ENCODE data around the gene TMEM114. TPM values are rescaled to one million over a fixed set of nuclear protein-coding genes. Genes with fewer than 3 reads are reported as not detected.

Gene TMEM114
- total RNA-seq, 2 experiments from 2014 or later, result not detected

DNA sequence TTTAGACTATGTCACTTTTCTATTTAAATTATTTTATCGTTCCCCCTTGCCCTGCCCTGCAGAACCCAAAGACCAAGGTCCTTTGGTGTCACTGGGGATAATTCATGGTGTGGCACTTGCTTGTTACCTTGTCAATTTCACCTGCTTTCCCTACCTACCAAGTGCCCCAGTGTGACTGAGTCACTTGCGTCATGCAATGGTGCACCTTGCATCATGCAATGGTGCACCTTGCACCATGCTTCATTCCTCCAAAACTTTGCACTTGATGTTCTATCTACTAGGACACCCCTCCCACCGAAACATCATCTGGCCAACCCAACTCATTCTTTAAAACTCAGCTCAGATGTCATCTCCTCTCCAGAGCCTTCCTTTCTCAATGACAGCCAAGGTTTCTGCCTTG is 47.1 kb downstream of the TMEM114 start:
- POLR2A ChIA-PET, result no interaction called here
- intact Hi-C loops (cut with micrococcal nuclease), result no loop called here
- Mint-ChIP-seq H3K27ac (no peak overlapping the region), H3K4me3 (no peak overlapping the region), H3K27me3 (peaks cover 6% of the 10 kb centered on the region), H3K4me1 (ENCODE audit: low read depth) (no peaks in the 10 kb centered on the region), H3K36me3 (ENCODE audit: low read depth) (no peaks in the 10 kb centered on the region), H3K9me3 (no peaks in the 10 kb centered on the region)
- CTCF ChIA-PET, result no interaction called here
- DNase-seq (no peak), ATAC-seq (no peak)
- TF ChIP-seq, protein P1, sequence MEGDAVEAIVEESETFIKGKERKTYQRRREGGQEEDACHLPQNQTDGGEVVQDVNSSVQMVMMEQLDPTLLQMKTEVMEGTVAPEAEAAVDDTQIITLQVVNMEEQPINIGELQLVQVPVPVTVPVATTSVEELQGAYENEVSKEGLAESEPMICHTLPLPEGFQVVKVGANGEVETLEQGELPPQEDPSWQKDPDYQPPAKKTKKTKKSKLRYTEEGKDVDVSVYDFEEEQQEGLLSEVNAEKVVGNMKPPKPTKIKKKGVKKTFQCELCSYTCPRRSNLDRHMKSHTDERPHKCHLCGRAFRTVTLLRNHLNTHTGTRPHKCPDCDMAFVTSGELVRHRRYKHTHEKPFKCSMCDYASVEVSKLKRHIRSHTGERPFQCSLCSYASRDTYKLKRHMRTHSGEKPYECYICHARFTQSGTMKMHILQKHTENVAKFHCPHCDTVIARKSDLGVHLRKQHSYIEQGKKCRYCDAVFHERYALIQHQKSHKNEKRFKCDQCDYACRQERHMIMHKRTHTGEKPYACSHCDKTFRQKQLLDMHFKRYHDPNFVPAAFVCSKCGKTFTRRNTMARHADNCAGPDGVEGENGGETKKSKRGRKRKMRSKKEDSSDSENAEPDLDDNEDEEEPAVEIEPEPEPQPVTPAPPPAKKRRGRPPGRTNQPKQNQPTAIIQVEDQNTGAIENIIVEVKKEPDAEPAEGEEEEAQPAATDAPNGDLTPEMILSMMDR (IDR thresholded peaks at IDR 0.05), result no peak

DNA sequence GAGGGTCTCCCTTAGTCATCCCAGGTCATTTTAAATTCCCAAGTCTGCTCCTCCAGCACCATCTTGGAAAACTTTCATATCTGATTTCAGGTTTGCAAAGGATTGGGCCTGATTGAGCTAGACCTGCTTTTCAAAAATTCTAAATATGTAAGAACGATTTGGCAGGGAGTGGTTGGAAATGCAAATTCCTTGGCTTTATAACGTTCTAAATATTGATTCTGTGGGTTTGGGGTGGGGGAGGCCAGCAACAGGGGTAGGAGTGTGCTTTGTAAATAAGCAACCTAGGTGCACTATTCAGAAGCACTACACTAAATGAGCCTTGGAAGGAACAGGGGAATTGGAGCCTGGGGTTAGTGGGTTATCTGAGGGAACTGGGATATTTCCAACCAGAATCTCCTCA is 47.9 kb downstream of the TMEM114 start:
- ChIA-PET POLR2A (no interaction called here), CTCF (no interaction called here)
- Mint-ChIP-seq H3K27ac (no peak overlapping the region), H3K4me1 (ENCODE audit: low read depth) (no peaks in the 10 kb centered on the region), H3K27me3 (peaks cover 8% of the 10 kb centered on the region), H3K9me3 (no peaks in the 10 kb centered on the region), H3K36me3 (ENCODE audit: low read depth) (no peaks in the 10 kb centered on the region), H3K4me3 (no peak overlapping the region)
- TF ChIP-seq, protein P1 (IDR thresholded peaks at IDR 0.05), result no peak
- no peak for ATAC-seq
- intact Hi-C loops (cut with micrococcal nuclease), result no loop called here
- no peak for DNase-seq

DNA sequence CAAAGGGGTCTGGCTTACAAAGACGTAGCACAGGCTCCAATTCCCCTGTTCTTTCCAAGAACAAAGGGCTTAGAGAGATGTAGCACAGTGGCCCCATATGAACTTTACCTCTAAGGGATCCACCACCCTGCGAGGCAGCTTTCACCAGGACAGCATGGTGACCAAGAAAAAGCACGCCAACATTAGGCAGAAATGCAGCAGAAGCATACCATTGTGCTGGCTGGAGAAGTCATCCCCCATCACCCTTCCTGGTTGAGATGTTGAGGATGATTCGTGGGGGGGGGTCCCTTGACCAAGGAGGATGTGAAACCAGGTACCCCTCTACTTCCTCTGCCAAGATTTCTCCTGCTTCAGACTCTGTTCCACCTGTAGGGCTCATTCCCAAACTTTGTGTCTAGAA is 48.4 kb downstream of the TMEM114 start:
- CTCF ChIA-PET, result no interaction called here
- intact Hi-C loops (cut with micrococcal nuclease), result no loop called here

DNA sequence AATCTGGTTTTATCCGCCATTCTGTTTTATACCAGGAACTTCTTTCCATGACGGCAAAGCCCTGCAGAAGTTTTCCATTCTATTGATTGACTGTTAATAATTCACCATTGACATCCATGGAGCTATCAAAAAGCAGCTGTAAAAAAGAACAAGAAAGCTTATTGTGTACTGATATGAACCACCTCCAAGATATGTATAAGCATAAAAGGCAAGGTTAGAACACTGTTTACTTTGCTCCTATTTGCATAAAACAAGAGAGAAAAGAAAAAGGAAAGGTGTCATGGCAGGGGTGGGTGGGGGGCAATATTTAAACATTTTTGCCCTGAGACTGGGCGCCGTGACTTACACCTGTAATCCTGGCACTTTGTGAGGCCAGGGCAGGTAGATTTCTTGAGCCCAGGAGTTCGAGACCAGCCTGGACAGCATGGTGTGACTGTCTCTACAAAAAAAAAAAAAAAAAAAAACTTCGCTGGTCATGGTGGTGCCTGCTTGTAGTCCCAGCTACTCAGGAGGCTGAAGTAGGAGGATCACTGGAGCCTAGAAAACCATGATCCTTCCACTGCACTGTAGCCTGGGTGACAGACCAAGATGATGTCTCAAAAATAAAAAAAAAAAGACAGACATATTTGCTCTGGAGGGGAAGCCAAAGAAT is 52.5 kb downstream of the TMEM114 start:
- Mint-ChIP-seq H3K27me3 (peaks cover 7% of the 10 kb centered on the region), H3K4me1 (ENCODE audit: low read depth) (no peaks in the 10 kb centered on the region), H3K4me3 (no peak overlapping the region), H3K9me3 (no peaks in the 10 kb centered on the region), H3K36me3 (ENCODE audit: low read depth) (no peaks in the 10 kb centered on the region), H3K27ac (no peak overlapping the region)
- ATAC-seq (no peak), DNase-seq (no peak)
- TF ChIP-seq, protein P1 (IDR thresholded peaks at IDR 0.05), result no peak
- intact Hi-C loops (cut with micrococcal nuclease), result no loop called here
- ChIA-PET CTCF (no interaction called here), POLR2A (no interaction called here)

More for the DNA sequence above, 48.4 kb downstream of the TMEM114 start:
- no peak for ATAC-seq
- H3K9me3 Mint-ChIP-seq, result no peaks in the 10 kb centered on the region
- H3K36me3 Mint-ChIP-seq (ENCODE audit: low read depth), result no peaks in the 10 kb centered on the region
- POLR2A ChIA-PET, result no interaction called here
- no peak overlapping the region for H3K27ac Mint-ChIP-seq
- DNase-seq, result no peak
- H3K4me3 Mint-ChIP-seq, result no peak overlapping the region
- no peaks in the 10 kb centered on the region for H3K4me1 Mint-ChIP-seq (ENCODE audit: low read depth)
- H3K27me3 Mint-ChIP-seq, result peaks cover 7% of the 10 kb centered on the region
- TF ChIP-seq, protein P1 (IDR thresholded peaks at IDR 0.05), result no peak

DNA sequence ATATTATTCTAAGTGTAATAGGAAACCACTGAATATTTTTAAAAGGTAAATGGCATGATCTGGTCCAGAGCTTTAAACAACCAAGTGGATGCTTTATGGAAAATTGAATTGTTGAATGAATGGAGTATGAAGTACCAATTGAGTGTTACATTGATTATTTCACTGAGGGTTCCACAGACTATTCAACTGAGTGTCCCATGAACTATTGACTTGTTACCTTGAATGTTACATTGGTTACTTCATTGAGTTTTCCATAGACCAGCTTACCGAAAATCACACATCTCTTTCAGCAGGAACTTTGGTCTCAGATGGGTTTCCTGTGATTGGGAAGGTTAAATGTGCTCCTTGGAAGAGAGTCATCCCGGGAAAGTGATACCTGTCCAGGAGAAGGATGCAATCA is 56.8 kb downstream of the TMEM114 start:
- Mint-ChIP-seq H3K4me1 (ENCODE audit: low read depth) (no peaks in the 10 kb centered on the region), H3K27me3 (peaks cover 13% of the 10 kb centered on the region), H3K4me3 (no peak overlapping the region), H3K27ac (no peak overlapping the region), H3K9me3 (no peaks in the 10 kb centered on the region), H3K36me3 (ENCODE audit: low read depth) (no peaks in the 10 kb centered on the region)
- ChIA-PET POLR2A (no interaction called here), CTCF (no interaction called here)
- intact Hi-C loops (cut with micrococcal nuclease), result no loop called here
- no peak for ATAC-seq
- DNase-seq, result no peak
- TF ChIP-seq, protein P1 (IDR thresholded peaks at IDR 0.05), result no peak

Data from activated CD8-positive, alpha-beta T cell treated with anti-CD3 and anti-CD28 coated beads for 36 hours (primary cell).